ENCODE measurements around the gene KRT83.

Gene KRT83

GRCh38 chr12:52270541-52271070, 50.6 kb downstream of the KRT83 start:
- Histone ChIP-seq H3K36me3 (ENCODE audit: insufficient read depth) (no peaks in the 10 kb centered on the region; the same call in 1 of the 2 replicates), H3K9ac (no peak overlapping the region), H3K27ac (no peak overlapping the region), H3K79me2 (ENCODE audit: insufficient read depth, low read depth) (no peaks in the 10 kb centered on the region), H3K27me3 (ENCODE audit: insufficient read depth, low read depth) (no peaks in the 10 kb centered on the region), H3K4me2 (no peak overlapping the region), H2AFZ (ENCODE audit: low read depth) (no peak overlapping the region), H3K4me1 (ENCODE audit: low read depth, poor library complexity, severe bottlenecking) (no peaks in the 10 kb centered on the region), H4K20me1 (ENCODE audit: insufficient read depth) (no peaks in the 10 kb centered on the region), H3K4me3 (IDR thresholded peaks at IDR 0.05; ENCODE audit: insufficient read depth, low read depth, low read length) (no peak overlapping the region)
- no peak for TF ChIP-seq CTCF (conservative IDR thresholded peaks at IDR 0.05; ENCODE audit: low read depth, low read length)

- no peak overlapping the region for H3K27ac ChIP-seq
- H3K9ac ChIP-seq: no peak overlapping the region
- no peak overlapping the region for H2AFZ ChIP-seq (ENCODE audit: low read depth)
- H3K36me3 ChIP-seq (ENCODE audit: insufficient read depth): no peaks in the 10 kb centered on the region; the same call in 1 of the 2 replicates
- no peak overlapping the region for H3K4me2 ChIP-seq
- H3K27me3 ChIP-seq (ENCODE audit: insufficient read depth, low read depth): no peaks in the 10 kb centered on the region
- H3K4me3 ChIP-seq (IDR thresholded peaks at IDR 0.05; ENCODE audit: insufficient read depth, low read depth, low read length): no peak overlapping the region
- H3K79me2 ChIP-seq (ENCODE audit: insufficient read depth, low read depth): no peaks in the 10 kb centered on the region
- H3K4me1 ChIP-seq (ENCODE audit: low read depth, poor library complexity, severe bottlenecking): peaks cover 6% of the 10 kb centered on the region
- no peaks in the 10 kb centered on the region for H4K20me1 ChIP-seq (ENCODE audit: insufficient read depth)
- TF ChIP-seq CTCF (conservative IDR thresholded peaks at IDR 0.05; ENCODE audit: low read depth, low read length): no peak
Observed at GRCh38 chr12:52268212-52268611, 53.0 kb downstream of the KRT83 start.

GRCh38 chr12:52267699-52268098, 53.5 kb downstream of the KRT83 start:
- Histone ChIP-seq H2AFZ (ENCODE audit: low read depth) (no peak overlapping the region), H3K4me1 (ENCODE audit: low read depth, poor library complexity, severe bottlenecking) (peaks cover 6% of the 10 kb centered on the region), H3K27ac (no peak overlapping the region), H3K36me3 (ENCODE audit: insufficient read depth) (no peaks in the 10 kb centered on the region; the same call in 1 of the 2 replicates), H3K27me3 (ENCODE audit: insufficient read depth, low read depth) (no peaks in the 10 kb centered on the region), H3K4me3 (IDR thresholded peaks at IDR 0.05; ENCODE audit: insufficient read depth, low read depth, low read length) (no peak overlapping the region), H3K79me2 (ENCODE audit: insufficient read depth, low read depth) (no peaks in the 10 kb centered on the region), H3K9ac (no peak overlapping the region), H3K4me2 (no peak overlapping the region), H4K20me1 (ENCODE audit: insufficient read depth) (no peaks in the 10 kb centered on the region)
- no peak for TF ChIP-seq CTCF (conservative IDR thresholded peaks at IDR 0.05; ENCODE audit: low read depth, low read length)

- TF ChIP-seq CTCF (conservative IDR thresholded peaks at IDR 0.05; ENCODE audit: low read depth, low read length): no peak
- Histone ChIP-seq H3K79me2 (ENCODE audit: insufficient read depth, low read depth) (no peaks in the 10 kb centered on the region), H4K20me1 (ENCODE audit: insufficient read depth) (no peaks in the 10 kb centered on the region), H3K4me2 (no peak overlapping the region), H3K27me3 (ENCODE audit: insufficient read depth, low read depth) (no peaks in the 10 kb centered on the region), H2AFZ (ENCODE audit: low read depth) (no peak overlapping the region), H3K4me3 (IDR thresholded peaks at IDR 0.05; ENCODE audit: insufficient read depth, low read depth, low read length) (no peak overlapping the region), H3K9ac (no peak overlapping the region), H3K36me3 (ENCODE audit: insufficient read depth) (no peaks in the 10 kb centered on the region), H3K27ac (no peak overlapping the region), H3K4me1 (ENCODE audit: low read depth, poor library complexity, severe bottlenecking) (peaks cover 6% of the 10 kb centered on the region)
Observed at GRCh38 chr12:52267266-52267665, 53.9 kb downstream of the KRT83 start.

Measured in KMS-11 (cell line).